IPS-18c (cell line): ENCODE data around the gene COMMD8.

Experiments used
- H3K4me3 ChIP-seq: 2 replicates; pipeline ENCODE4 v1.7.0; 2013; ENCODE audit warnings: low read depth, mild to moderate bottlenecking, low read length, moderate library complexity; ENCODE audit not compliant: insufficient read depth
- H3K9me3 ChIP-seq: one replicate; pipeline ENCODE4 v1.6.1; 2013; ENCODE audit warnings: mild to moderate bottlenecking, low read length, moderate library complexity; ENCODE audit not compliant: control insufficient read depth, insufficient read depth

The COMMD8 gene

DNA sequence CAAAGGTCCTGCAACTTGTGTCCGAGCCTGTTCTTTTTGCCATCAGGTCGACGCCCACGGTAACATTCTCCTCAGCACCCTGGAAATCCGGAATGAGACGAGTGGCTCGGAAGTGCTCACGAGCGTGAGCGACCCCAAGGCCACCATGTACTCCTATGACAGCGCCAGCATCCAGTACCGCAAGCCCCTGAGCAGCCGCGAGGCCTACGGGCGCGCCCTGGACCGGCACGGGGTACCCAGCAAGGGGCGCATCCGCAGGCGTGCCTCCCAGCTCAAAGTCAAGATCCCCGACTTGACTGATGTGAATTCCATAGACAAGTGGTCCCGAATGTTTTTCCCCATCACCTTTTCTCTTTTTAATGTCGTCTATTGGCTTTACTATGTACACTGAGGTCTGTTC is 37.9 kb downstream of the COMMD8 start:
- H3K9me3 ChIP-seq: no peaks in the 10 kb centered on the region

GRCh38 chr4:47419296-47419695 is 44.2 kb downstream of the COMMD8 start:
- Histone ChIP-seq H3K9me3 (no peaks in the 10 kb centered on the region), H3K4me3 (no peak overlapping the region)

More for the DNA sequence above, 37.9 kb downstream of the COMMD8 start:
- no peak overlapping the region for H3K4me3 ChIP-seq

GRCh38 chr4:47418147-47418546 is 45.4 kb downstream of the COMMD8 start:
- H3K4me3 ChIP-seq: no peak overlapping the region

GRCh38 chr4:47415719-47416118 is 47.8 kb downstream of the COMMD8 start:
- Histone ChIP-seq H3K9me3 (peaks cover 2% of the 10 kb centered on the region), H3K4me3 (no peak overlapping the region)

More at GRCh38 chr4:47418147-47418546, 45.4 kb downstream of the COMMD8 start:
- no peaks in the 10 kb centered on the region for H3K9me3 ChIP-seq

DNA sequence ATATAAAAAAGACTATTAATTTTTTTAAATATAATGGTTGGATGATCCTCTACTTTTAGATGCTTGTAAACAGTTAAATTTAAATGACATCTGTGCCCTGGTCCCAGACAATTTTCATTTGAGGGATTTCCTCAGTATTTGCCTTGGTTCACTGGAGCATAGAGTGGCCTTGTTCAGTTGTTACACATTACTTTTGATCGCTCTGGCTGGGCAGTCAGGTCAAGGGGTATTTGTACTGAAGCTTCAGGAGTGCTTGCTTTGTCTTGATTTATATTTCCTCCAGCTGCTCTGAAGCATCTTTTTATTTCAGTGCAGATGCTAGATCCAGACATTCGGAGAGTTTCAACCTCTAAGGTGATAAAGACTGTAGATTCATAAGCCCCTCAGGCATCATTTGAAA is 50.0 kb downstream of the COMMD8 start:
- Histone ChIP-seq H3K4me3 (no peak overlapping the region), H3K9me3 (peaks cover 2% of the 10 kb centered on the region)

DNA sequence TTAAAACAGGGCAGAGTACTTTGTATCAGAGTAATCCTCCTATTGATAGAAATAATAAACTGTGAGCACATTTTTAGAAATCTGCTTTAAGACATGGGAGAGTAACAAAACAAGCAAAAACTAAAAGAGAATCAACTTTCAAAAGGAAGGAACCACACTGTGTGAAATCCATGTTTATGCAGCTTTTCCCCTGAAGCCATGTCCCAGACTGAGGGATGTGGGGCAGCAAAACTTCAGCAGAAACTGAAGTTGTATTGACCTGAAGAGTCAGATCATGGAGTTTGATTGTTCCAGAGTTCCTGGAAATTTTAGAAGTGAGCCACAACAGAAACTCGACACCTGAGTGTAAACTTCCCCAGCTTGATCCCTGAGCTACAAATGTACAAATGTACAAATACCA is 53.2 kb downstream of the COMMD8 start:
- peaks cover 2% of the 10 kb centered on the region for H3K9me3 ChIP-seq
- no peak overlapping the region for H3K4me3 ChIP-seq

- no peak overlapping the region for H3K4me3 ChIP-seq
- no peaks in the 10 kb centered on the region for H3K9me3 ChIP-seq
Observed at GRCh38 chr4:47406408-47406807, 57.1 kb downstream of the COMMD8 start.
